NCI-H2196 treated with DMSO at 0.1 percent for 48 hours (cell line): Measurements from ENCODE around the gene UGDH.
"Not testable (repeated sequence)": the region's sequence is repeated elsewhere in the genome, so short reads cannot be mapped to it uniquely, and the experiment has no call there.

Experiments
- DNase-seq: peaks from one replicate; lab custom pipeline; 2025; ENCODE audit not compliant: unreplicated experiment; lab: John Stamatoyannopoulos, UW

UGDH gene

DNA sequence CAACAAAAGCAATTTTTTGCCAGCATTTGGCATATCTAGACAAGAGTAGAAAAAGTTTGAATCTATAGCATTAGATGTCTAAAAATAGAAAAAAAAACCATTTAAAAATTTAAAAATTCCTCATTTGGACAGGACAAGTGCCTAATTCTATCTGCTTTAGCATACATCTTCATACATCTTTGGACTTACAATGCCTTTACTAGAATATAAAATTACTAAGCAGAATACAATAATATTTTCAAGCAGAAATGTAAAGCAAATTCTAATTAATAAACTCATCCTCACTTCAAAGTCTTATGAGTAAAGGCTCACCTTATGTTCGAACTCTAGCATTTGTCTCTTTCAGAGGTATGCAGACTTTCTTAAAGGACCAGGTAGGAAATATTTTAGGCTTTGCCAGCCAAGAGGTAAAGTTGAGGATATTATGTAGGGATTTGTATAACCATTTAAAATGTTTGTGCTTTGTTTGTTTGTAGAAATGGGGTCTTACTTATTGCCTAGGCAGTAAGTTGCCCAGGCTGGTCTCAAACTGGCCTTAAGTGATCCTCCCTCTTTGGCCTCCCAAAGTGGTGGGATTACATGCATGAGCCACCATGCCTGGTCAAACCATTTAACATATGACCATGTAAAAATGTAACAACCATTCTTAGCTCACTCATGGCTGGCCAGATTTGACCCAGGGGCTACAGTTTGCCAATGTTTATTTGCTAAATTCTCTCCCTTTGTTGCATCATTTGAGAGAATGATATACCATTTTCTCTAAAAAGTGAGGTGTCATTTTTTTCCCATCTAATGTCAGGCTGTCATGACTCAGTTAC lies 29.1 kb downstream of the UGDH start:
- DNase-seq, result no peak

DNA sequence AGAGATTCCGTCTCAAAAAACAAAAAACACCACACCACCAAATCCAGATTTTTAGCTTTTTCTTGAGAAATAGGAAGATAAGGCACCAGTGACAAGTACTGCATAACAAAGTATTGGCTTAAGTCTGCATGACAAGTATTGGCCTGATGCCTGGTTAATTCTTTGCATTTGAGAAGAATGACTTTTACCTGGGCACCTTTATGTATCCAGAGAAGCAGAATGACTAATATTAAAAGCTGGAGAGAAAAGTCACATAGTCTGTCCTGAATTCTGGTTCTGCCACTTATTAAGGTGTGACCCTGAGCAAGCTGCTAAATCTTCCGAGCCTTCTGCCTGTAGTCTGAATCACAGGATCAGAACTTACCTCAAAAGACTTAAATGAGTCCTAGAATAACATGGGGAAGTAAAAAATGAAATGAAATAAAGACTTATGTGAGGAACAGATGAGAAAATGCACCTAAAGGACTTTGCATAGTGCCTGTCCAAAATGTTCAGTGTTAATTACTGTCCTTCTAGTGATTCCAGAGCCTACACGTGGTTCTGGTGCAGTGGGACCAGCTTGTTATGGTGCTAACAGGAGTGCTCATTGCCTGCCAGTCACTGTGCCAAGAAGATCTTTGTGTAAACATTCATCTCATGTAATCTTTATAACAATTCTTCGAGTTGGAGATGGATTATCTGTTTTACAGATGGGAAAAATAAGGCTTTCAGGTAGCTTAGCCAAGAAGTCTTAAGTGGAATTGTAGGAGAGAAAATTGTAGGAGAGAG lies 31.6 kb downstream of the UGDH start:
- no peak for DNase-seq

DNA sequence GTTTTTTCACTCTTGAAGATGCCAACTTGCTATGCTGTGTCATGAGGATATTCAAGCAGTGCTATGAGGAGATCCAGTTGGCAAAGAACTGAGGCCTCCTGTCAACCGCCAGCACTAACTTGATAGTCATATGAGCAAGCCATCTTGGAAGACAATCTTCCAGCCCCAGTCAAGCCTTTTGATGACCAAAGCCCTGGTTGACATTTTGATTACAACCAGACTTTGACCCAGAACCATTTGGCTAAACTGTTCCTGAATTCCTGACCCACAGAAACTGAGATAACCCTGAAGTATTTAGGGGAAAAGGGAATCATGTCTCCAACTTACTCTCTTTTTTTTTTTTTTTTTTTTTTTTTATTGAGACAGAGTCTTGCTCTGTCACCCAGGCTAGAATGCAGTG lies 32.9 kb downstream of the UGDH start:
- DNase-seq, result no peak

DNA sequence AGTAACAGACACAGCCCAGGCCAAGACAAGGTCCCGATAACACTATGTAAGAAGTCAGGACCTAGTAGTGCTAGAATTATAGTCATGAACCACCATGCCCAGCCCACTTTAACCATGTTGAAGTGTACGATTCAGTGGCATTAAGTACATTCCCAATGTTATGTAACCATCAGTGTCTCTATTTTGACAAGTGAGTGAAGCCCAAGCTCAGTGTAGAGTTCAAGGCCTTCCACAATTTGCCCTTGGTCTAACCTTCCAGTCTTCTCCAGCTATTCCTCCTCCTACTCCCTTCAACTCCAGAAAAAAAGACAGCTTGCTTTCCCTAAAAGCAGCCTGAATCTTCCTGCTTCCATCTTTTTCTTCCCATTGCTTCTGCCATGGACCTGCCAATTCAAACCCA lies 36.9 kb downstream of the UGDH start:
- DNase-seq, result no peak

DNA sequence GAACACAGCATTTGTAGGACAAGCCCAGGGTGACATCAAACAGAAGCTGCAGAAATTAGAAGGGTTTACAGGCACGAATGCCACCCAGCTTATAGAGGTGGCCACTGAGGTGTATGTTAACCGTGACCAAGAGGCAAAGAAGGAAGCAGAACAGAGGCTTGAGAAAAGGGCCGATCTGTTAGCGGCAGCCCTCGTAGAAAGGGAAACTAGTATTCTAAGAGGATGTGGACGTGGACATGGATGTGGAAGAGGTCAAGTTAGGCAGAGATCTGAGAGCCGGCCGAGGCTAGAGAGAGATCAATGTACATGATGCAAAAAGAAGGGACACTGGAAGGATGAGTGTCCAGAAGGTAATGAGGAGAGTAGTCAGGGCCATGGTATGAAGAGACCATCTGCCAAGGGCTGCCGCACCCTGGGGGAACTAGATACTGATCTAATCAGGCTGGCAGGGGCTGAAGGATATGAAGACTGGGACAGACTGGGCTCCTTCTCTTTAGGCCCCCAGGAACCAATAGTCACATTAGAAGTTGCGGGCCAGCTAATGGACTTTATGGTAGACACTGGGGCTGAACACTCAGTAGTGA lies 40.9 kb downstream of the UGDH start:
- no peak for DNase-seq

DNA sequence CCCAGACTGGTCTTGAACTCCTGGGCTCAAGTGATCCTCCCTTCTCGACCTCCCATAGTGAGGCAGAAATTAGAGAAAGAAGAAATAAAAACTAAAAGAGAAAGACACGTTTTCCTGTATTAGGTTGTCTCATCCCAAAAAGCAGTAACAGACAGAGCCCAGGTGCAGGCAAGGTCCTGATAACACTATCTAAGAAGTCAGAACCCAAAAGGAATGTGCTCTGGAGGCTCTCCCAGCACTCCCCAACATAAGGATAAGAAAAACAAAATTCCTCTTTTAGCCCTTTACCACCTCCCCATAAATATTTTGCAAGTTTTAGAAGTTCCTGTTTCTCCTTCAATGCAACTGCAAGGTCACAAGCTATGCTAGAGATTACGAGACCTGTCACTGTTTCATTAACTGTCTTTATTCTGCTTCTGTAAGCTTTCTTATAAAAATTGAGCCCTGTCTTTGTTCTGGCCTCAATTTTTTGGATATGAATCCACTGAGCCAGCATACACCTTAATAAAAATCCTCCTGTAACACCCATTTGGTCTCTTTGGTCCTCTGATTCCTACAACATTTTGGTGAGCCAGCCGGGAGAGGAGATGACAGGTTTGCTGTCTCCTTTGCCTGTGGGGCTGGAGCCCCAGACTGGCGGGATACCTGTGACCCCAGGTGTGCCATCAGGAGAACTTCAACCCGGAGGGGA lies 42.5 kb downstream of the UGDH start:
- no peak for DNase-seq

DNA sequence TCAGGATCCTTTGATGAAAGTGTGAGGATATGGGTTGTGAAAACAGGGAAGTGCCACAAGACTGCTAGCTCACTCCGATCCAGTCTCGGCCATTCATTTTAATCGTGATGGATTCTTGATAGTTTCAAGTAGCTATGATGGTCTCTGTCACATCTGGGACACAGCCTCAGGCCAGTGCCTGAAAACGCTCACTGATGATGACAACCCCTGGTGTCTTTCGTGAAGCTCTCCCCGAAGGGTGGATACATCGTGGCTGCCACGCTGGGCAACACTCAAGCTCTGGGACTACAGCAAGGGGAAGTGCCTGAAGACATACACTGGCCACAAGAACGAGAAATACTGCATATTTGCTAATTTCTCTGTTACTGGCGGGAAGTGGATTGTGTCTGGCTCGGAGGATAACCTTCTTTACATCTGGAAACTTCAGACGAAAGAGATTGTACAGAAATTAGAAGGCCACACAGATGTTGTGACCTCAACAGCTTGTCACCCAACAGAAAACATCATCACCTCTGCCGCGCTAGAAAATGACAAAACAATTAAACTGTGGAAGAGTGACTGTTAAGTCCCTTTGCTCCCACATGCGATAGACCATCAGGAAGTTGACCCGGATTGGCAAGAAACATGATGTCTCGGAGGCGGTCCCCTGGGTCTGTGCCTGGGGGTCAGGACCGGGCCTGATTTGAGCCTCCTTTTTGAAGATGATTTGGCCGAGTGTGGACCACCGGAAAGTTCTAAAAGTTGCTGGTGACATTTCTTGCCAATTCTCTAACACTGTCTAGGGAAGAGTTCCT lies 46.1 kb downstream of the UGDH start:
- DNase-seq, result no peak

DNA sequence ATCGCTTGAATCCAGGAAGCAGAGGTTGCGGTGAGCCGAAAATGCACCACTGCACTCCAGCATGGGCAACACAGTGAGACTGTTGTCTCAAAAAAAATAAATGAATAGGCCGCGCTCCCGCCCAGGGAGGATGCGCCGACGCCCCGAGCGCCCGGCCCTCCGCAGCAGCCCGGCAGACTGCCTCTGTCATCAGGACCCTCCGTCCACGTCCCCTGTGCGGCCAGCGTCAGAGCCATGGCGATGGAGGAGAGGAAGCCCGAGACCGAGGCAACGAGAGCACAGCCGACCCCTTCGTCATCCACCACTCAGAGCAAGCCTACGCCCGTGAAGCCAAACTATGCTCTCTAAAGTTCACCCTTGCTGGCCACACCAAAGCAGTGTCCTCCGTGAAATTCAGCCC lies 47.0 kb downstream of the UGDH start:
- no peak for DNase-seq

DNA sequence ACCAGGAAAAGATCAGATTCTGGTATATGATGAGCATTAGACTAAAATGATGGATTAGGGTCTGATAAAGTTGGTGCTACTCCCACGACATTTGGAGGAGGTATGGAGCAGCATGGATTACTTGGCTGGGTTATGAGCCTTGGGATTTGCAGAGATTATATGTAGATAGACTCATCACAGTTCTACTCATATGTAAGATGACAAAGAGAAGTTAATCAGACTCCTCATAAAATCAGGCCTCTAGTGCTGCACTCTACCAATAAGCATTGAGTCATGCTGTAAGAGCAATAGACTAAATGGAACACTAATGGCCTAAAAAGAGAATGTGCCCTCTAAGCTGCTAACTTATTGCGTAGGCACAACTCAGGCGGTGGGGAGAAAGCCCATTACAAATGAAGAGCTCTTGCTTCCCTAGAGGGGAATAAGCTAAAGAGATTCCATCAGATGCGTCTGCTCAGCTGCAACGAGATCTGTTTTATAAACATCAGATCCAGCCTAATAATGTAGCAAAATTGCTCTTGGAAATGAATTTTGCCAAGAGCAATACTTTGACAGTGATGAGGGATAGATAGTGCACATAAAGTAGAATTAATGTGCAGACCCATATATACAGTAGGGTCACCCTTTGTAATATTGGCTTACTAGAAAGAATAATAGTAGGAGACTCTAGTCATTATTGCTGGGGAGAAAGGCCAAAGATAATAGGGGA lies 50.9 kb downstream of the UGDH start:
- no peak for DNase-seq

DNA sequence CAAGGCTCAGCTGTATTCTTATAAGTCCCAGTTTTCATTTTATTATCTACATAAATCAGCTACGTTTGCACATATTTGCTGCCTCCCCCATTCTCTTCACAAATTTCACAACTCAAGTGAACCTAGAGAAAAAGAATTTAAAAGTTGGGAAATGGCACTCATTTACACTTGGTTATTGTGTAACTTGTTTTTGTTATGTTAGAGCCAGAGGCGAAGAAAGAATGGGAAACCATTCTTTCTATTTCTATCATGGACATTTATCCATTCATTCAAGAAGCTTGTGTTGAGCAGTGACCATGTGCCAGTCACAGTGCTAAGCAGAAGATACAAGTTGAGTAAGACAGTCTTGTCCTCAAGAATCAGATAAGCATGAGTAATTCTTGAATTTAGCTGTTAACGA lies 54.8 kb downstream of the UGDH start:
- no peak for DNase-seq

DNA sequence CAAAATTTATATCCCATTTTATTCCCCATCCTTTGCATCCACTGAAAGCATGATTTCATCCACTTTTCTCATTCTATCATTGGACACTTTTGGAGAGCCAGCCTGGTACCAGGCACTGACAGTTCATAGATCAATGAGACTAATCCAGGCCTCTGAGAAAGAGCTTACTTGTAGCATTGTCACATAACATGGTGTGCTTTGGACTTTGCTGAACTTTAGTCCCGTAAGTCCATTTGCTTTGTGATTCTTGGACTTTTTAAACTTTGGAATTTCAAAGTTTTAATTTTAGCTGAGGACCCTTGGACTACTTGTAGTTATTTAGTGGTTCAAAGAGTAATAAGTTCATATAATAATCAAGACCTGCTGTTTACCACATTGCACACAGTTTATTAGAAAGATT lies 56.8 kb downstream of the UGDH start:
- no peak for DNase-seq

DNA sequence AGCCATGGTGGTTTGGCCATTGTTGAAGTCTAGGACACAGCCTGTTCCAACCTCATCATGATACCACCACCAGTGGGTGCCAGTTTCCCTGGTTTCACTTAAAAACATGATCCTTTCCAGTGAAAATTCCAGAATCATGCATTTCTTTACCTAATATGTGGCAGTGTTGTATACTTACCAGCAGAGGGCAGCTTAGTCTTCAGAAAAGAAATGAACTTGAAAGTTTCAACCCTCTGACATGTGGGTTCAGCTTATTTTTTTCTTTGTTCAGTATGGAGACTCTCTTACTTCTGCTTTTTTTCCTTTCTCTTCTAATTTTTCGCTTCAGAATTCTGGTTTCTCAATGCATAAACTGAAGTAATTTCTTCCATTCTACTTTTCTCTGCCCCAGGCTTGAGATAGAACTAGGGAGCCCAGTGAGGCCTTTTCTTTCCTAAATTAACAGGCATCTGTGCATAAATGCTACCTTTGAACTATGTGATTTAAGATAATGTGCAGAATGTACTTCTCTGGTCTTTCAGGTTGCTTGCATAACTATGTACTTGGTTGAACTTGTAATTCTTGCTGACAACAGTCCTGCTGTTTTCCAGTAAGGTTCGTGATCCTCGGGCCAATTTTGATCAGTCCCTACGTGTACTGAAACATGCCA lies 57.7 kb downstream of the UGDH start:
- DNase-seq, result peak; percentile 78

DNA sequence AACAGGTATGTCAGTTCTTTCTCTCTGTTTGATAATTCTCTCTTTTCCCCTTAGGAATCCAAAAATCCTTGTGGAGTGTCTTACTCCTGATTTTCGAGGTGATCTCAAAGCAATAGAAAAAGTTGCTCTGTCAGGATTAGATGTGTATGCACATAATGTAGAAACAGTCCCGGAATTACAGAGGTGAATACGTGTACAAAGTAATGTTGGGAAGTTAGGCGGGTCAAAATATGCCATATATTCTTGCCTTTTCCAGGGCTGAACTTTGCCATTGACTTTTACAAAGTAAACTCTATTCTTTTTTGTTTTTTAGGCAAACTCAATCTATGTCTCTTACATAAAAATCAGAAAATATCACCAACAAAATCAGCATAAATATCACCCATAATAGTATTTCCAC lies 59.8 kb downstream of the UGDH start:
- DNase-seq, result no peak

DNA sequence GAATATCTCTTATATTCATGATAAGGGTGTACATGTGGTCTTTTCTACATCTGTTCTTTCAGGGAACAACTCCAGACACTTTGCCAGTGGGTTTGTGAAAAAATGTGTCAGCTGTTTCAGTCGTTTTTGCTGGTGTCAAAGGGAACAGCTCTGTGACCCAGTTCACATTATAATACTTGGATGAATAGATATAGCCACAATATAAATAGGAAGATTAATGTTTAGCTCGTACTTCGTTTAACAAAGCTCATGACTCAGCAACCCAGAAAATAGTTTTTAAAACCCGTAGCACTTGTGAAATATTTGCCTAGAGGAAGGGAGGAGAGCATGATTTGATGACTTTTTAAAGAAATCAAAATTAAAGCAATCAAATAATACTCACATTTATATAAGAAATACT lies 60.5 kb downstream of the UGDH start:
- DNase-seq, result no peak

DNA sequence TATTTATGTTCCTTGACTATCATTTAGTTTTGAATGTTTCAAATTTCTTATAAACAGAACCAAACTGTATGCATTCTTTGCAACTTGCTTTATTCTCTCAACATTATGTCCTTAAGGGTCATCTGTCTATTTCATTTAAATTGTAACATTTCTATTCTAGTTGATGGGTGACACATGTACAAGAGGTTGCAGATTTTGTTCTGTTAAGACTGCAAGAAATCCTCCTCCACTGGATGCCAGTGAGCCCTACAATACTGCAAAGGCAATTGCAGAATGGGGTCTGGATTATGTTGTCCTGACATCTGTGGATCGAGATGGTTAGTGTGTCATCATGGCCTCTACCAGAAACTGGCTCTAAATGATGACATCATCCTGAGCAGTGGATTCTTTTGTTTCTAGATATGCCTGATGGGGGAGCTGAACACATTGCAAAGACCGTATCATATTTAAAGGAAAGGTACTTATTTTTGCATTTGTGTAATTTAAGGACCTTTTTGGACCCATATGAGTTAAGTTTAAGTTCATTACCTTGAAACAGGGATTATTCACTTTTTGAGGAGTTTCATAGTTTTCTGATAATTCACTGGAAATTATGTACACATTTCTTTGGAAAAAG lies 62.2 kb downstream of the UGDH start:
- no peak for DNase-seq

DNA sequence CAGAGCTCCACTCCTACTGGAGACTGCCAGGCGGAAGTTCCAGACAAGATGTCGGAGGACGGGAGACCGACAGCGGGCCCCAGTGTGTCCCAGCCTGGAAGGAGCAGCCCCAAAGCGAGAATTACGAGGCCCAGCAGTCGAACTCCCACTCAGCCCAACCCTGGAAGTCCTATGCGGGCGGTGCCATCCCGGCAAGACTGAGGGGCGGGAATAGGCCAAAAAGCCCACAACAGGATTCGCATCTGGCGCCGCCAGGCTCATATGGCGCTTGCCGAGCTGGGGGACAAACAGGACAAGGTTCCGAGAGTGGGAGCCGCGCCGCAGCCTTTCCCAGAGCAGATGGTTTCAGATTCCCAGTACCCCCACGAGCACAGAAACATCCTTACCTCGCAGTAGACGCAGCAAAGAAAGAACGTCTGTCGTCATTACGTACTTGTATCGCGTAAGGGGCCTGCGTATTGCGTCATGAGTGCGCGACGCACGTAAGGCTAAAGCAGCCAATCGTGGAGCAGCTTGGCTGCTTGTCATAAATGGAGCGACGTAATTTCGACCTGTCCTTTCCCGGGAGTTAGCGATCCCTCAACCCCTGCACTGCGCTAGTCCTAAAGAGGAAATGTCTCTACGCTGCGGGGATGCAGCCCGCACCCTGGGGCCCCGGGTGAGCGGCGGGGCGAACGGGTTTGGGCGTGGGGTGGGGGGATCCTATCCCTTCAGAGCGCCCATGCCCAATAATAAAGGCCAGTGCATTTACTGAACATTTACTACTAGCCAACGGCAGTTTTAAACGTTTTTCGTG lies 68.5 kb downstream of the UGDH start, which contains the start of the genes LIAS and RPL9:
LIAS (plus strand) TSS at position 552 of the 796 bp plus-strand sequence; CDS start at position 614, 62 bp downstream.
RPL9 (minus strand) TSS at position 418 of the 796 bp plus-strand sequence. CDS start 483 bp downstream, outside the sequence.
- peak; percentile 88 for DNase-seq

DNA sequence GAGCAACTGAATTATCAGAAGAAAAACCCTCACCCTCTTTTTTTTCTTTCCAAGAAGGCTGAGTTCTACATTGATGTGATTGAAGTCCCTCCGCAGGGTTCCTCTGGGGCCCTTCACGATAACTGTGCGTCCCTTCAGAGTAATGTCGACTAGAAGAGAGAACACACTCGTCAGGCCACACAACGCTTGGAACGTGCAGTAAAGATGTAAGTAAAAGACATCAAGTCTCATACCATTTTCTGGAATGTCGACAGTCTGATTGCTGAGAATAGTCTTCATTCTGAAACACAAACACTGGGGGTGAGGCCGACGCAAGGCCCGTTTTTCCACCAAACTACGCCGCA lies 69.1 kb downstream of the UGDH start:
- not testable (repeated sequence) for DNase-seq
